T-helper 17 cell (primary cell): Measurements from ENCODE around the gene KDM5B. TPM values are rescaled to one million over a fixed set of nuclear protein-coding genes. Genes with fewer than 3 reads are reported as not detected.
"Not testable (repeated sequence)": the region's sequence is repeated elsewhere in the genome, so short reads cannot be mapped to it uniquely, and the experiment has no call there.

Experiments
- ATAC-seq: fragments of 150-1000 bp; cut with Tn5 transposase; 2 replicates; pipeline ENCODE4 v1.10.0; 2021; ENCODE audit warnings: mild to moderate bottlenecking, moderate library complexity
- DNase-seq, 3 donors: peaks; one replicate each; pipeline versions ENCODE4 v3.0.0 to v3.0.0-alpha.2; 2020 to 2021
- H3K9me3 ChIP-seq: one replicate; pipeline ENCODE4 v1.7.0; 2013; ENCODE audit warnings: low read length, mild to moderate bottlenecking; ENCODE audit not compliant: control insufficient read depth, poor library complexity, severe bottlenecking
- H3K27ac Mint-ChIP-seq: one replicate; pipeline ENCODE4 v1.8.0; 2022; ENCODE audit warnings: mild to moderate bottlenecking, moderate library complexity, mixed read lengths
- H3K27me3 Mint-ChIP-seq: one replicate; pipeline ENCODE4 v1.8.0; 2022; ENCODE audit warnings: mixed read lengths
- H3K36me3 Mint-ChIP-seq: one replicate; pipeline ENCODE4 v1.8.0; 2022; ENCODE audit warnings: low read depth, mixed read lengths
- H3K4me1 Mint-ChIP-seq: one replicate; pipeline ENCODE4 v1.8.0; 2022; ENCODE audit warnings: mild to moderate bottlenecking, mixed read lengths
- H3K4me3 Mint-ChIP-seq: one replicate; pipeline ENCODE4 v1.8.0; 2022; ENCODE audit warnings: mild to moderate bottlenecking, moderate library complexity, mixed read lengths
- total RNA-seq, 4 donors: library from RNA in 2 of 4; stranded (reverse) in 2 of 4; gene quantifications; one replicate each; pipeline ENCODE4 v1.2.3 and lab custom pipeline; 2022 to 2026

The KDM5B gene
- total RNA-seq, 2 donors from 2014 or later: 64.2 to 76.2 TPM

DNA sequence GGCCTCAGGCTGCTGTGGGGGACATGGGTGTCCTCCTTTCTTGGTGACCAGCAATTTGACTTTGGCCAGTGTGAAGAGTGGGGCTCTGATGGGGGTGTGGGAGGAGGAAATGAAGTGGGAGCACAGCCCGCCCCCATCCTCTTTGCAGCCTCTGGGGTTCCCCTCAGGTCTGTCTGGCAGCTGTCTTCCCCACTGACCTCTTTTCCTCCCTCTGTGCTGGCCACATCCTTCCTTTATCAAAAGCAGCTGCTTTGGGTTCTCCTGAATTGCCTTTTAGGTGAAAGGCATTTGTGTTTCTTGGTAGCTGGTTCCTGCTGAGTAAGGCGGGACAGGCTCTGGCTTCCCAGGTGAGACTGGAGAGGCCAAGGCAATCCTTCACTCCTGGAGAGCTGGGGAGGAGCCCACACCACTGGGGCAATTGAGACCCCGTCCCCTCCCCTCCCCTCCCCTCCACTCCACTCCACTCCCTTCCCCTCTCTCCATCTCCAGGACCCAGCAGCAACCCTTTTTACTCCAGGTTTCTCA lies 27.4 kb upstream of the KDM5B start:
- ATAC-seq (peak; percentile 95), DNase-seq (peak; percentile 14 to 18 (median 16))
- H3K9me3 ChIP-seq: no peaks in the 10 kb centered on the region
- Mint-ChIP-seq H3K4me1 (peaks cover 34% of the 10 kb centered on the region), H3K4me3 (peak overlapping the region; percentile 80), H3K27me3 (no peaks in the 10 kb centered on the region), H3K27ac (peak overlapping the region; percentile 91), H3K36me3 (no peaks in the 10 kb centered on the region)

- Mint-ChIP-seq H3K27ac (peak overlapping the region; percentile 91), H3K27me3 (no peaks in the 10 kb centered on the region), H3K36me3 (no peaks in the 10 kb centered on the region), H3K4me3 (peak overlapping the region; percentile 80), H3K4me1 (peaks cover 34% of the 10 kb centered on the region)
- no peaks in the 10 kb centered on the region for H3K9me3 ChIP-seq
- ATAC-seq (peak; percentile 35), DNase-seq (no peak)
These were observed 26.7 kb upstream of the KDM5B start for GRCh38 chr1:202834771-202835547.

GRCh38 chr1:202831906-202832305 lies 23.7 kb upstream of the KDM5B start:
- peaks cover 30% of the 10 kb centered on the region for H3K4me1 Mint-ChIP-seq

GRCh38 chr1:202829223-202829622 lies 21.0 kb upstream of the KDM5B start:
- not testable (repeated sequence) for ATAC-seq, H3K27ac Mint-ChIP-seq, H3K36me3 Mint-ChIP-seq, H3K27me3 Mint-ChIP-seq, DNase-seq, H3K4me1 Mint-ChIP-seq, H3K9me3 ChIP-seq, H3K4me3 Mint-ChIP-seq

More at GRCh38 chr1:202831906-202832305, 23.7 kb upstream of the KDM5B start:
- no peak for ATAC-seq
- H3K9me3 ChIP-seq: no peaks in the 10 kb centered on the region
- Mint-ChIP-seq H3K4me3 (no peak overlapping the region), H3K27ac (peak overlapping the region; percentile 34), H3K36me3 (no peaks in the 10 kb centered on the region), H3K27me3 (no peaks in the 10 kb centered on the region)
- DNase-seq: no peak

GRCh38 chr1:202825748-202826147 lies 17.5 kb upstream of the KDM5B start:
- no peak overlapping the region for H3K4me3 Mint-ChIP-seq
- ATAC-seq (no peak), DNase-seq (no peak)

GRCh38 chr1:202821467-202821866 lies 13.2 kb upstream of the KDM5B start:
- DNase-seq (no peak), ATAC-seq (no peak)
- H3K27me3 Mint-ChIP-seq: peaks cover 19% of the 10 kb centered on the region
- no peak overlapping the region for H3K4me3 Mint-ChIP-seq
- peaks cover 19% of the 10 kb centered on the region for H3K4me1 Mint-ChIP-seq
- no peaks in the 10 kb centered on the region for H3K9me3 ChIP-seq
- no peaks in the 10 kb centered on the region for H3K36me3 Mint-ChIP-seq
- H3K27ac Mint-ChIP-seq: no peak overlapping the region

More at GRCh38 chr1:202825748-202826147, 17.5 kb upstream of the KDM5B start:
- H3K27ac Mint-ChIP-seq: no peak overlapping the region
- peaks cover 9% of the 10 kb centered on the region for H3K4me1 Mint-ChIP-seq
- no peaks in the 10 kb centered on the region for H3K36me3 Mint-ChIP-seq
- no peaks in the 10 kb centered on the region for H3K9me3 ChIP-seq
- H3K27me3 Mint-ChIP-seq: peaks cover 6% of the 10 kb centered on the region

- peak overlapping the region; percentile 78 for H3K27ac Mint-ChIP-seq
- no peaks in the 10 kb centered on the region for H3K36me3 Mint-ChIP-seq
- no peak for DNase-seq
- H3K4me3 Mint-ChIP-seq: no peak overlapping the region
- H3K9me3 ChIP-seq: no peaks in the 10 kb centered on the region
- ATAC-seq: no peak
- H3K27me3 Mint-ChIP-seq: peaks cover 19% of the 10 kb centered on the region
- peaks cover 19% of the 10 kb centered on the region for H3K4me1 Mint-ChIP-seq
These were observed 10.6 kb upstream of the KDM5B start for GRCh38 chr1:202818819-202819218.

- peaks cover 4% of the 10 kb centered on the region for H3K36me3 Mint-ChIP-seq
- peaks cover 18% of the 10 kb centered on the region for H3K27me3 Mint-ChIP-seq
- H3K4me3 Mint-ChIP-seq: no peak overlapping the region
- no peaks in the 10 kb centered on the region for H3K9me3 ChIP-seq
- H3K27ac Mint-ChIP-seq: peak overlapping the region; percentile 19
- no peak for ATAC-seq
- DNase-seq: no peak
- H3K4me1 Mint-ChIP-seq: peaks cover 26% of the 10 kb centered on the region
These were observed 6.9 kb upstream of the KDM5B start for GRCh38 chr1:202815120-202815519.

DNA sequence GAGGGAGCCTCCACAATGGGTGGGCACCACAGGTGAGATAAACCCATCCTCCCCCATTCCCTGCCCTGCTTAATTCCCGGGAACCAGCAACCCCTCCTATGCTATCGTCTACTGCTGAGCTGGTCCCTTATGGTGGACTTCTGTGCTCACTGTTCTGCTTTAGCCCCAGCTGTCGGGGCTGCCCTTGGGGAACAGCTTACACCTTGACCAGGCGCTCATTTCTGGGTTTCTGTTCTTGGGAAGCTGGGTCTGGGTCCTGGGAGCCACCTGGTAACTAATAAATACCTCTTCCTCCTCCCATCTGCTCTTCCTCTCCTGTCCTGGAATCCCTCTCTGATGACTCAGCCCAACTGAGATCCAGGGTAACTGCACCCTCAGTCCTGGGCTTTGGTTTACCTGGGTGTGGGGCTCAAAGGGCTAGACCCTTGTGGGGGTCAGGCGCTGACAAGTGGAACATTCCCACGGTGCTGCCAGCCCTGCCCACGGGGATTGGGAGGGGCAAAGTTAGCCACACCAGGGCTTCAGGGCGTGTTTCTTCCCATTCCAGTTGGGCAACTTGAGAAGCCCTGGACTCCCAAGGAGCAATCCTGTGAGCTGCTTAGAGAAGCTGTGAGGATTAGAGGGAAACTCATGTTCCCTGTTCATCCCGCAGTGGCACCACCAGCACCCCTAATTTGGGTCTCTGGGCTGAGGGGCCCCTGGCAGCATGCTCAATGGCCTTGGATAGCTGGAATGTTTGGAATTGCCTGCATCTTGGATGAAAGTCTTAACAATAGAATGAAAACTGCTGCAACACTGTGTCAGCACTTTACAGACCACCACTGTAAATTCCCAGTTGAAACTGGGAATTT lies 4.2 kb upstream of the KDM5B start:
- Mint-ChIP-seq H3K4me3 (peak overlapping the region; percentile 96), H3K27ac (peak overlapping the region; percentile 80), H3K4me1 (peaks cover 29% of the 10 kb centered on the region), H3K27me3 (peaks cover 4% of the 10 kb centered on the region), H3K36me3 (peaks cover 4% of the 10 kb centered on the region)
- DNase-seq: no peak
- no peak for ATAC-seq
- H3K9me3 ChIP-seq: no peaks in the 10 kb centered on the region

- DNase-seq (peak in 2 of 3 donors; percentile 16 to 19), ATAC-seq (peak; percentile 10)
- peaks cover 28% of the 10 kb centered on the region for H3K4me1 Mint-ChIP-seq
- H3K4me3 Mint-ChIP-seq: peak overlapping the region; percentile 96
- peak overlapping the region; percentile 80 for H3K27ac Mint-ChIP-seq
- H3K27me3 Mint-ChIP-seq: peaks cover 4% of the 10 kb centered on the region
- peaks cover 4% of the 10 kb centered on the region for H3K36me3 Mint-ChIP-seq
- no peaks in the 10 kb centered on the region for H3K9me3 ChIP-seq
These were observed 3.3 kb upstream of the KDM5B start for GRCh38 chr1:202811296-202812175.

DNA sequence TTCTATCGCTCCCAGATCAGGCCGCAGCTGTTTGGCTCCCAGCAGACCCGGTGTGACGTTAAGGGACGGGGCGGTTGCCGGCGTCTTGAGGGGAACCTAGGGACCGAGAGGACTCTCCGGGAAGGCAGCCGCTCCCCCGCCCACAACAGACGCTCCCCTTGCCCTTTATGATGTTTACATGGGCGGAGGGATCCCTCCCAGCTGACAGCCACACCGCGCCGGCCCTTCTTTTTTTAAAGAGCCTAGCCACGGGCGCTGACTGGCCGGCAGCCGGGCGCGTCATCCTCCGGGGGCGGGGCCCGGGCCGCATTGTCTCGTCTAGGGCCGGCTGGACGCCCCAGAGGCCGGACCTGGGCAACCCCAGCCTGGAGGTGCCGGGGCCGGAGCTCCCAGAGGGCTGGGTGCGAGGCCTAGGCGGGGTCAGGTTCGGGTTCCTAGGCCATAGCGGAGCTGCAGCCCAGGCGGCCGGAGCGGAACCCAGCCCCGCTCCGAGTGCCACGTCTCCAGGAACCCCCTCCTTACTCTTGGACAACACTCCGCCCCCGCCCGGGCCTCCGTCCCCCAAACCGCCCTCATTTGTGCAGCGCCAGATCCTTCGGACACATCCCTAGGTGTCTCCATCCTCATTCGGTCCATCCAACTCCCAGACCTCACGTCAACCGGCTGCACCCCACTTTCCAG lies 2.5 kb upstream of the KDM5B start, which contains the start of gene PCAT6:
Gene PCAT6, plus strand, starts transcription at position 340 of the 681 bp plus-strand sequence.
- peak; percentile 82 for ATAC-seq
- H3K4me1 Mint-ChIP-seq: peaks cover 33% of the 10 kb centered on the region
- peak within 1 kb of the TSS; percentile 96 for H3K4me3 Mint-ChIP-seq
- peak within 1 kb of the TSS; percentile 80 for H3K27ac Mint-ChIP-seq
- peak; percentile 75 to 78 (median 77) for DNase-seq
- H3K36me3 Mint-ChIP-seq: peaks cover 4% of the 10 kb centered on the region
- peaks cover 4% of the 10 kb centered on the region for H3K27me3 Mint-ChIP-seq
- no peaks in the 10 kb centered on the region for H3K9me3 ChIP-seq

DNA sequence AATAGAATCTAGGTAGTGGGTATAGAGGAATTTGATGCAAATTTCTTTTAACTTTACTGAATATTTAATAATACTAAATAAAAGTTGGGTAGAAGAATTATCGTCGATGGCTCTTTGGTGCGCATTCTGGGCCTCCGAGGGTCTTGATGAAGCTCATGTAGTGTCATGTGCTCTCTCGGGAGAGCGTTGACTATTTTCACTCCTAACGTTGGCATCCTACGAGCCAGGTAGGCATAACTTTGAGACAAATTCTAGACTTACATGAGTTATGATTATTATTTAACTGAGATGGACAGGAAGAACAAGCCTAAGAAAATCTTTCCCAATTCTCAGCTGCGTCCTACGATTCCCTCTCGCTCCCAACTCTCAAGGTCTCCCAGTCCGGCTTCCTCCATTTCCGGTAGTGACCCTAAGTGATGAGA lies 2.0 kb upstream of the KDM5B start:
- no peaks in the 10 kb centered on the region for H3K9me3 ChIP-seq
- ATAC-seq (no peak), DNase-seq (no peak)
- H3K4me3 Mint-ChIP-seq: peak overlapping the region; percentile 96
- peaks cover 4% of the 10 kb centered on the region for H3K36me3 Mint-ChIP-seq
- peaks cover 4% of the 10 kb centered on the region for H3K27me3 Mint-ChIP-seq
- H3K4me1 Mint-ChIP-seq: peaks cover 36% of the 10 kb centered on the region
- H3K27ac Mint-ChIP-seq: peak overlapping the region; percentile 80
